ENCODE results near the gene KRT85.

Gene KRT85

DNA sequence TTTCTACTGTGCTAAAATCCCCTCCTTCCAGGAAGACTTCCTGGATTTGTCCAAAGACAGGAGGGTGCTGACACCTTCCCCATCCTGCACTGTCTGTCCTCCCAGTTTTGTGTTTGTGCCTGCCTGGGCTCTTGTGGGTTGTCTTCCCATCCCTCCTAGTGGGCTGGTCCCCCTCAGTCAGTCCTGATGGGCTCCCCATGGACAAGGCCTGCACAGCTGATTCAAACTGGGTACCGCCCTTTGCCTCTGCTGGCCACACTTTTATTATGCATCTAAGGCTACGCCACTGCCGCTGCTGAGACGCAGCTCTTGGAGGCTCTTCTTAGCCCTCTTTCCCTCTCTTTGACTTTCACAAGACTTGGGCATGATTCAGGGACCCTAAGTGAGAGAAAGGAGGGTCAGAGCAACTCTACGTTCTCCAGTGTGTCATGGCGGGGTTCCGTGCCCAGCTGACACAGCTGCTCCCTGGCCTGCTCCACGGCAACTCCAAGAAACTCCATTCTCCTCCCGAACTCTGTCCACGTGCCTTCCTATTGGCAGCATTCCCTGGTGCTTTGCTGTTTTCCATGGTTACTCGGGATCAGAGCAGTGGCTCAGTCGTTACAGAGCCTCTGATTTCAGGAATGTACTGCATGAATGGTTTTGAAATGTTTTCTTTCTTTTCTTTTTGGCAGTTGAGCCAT is 3.8 kb upstream of the KRT85 start:
- H3K27ac ChIP-seq (ENCODE audit: extremely low read depth, low read depth, low read length), result no peak overlapping the region
- TF ChIP-seq GLIS2 (tag by site-specific recombination; IDR thresholded peaks at IDR 0.05) (no peak), INSM2 (tag by site-specific recombination; IDR thresholded peaks at IDR 0.05) (no peak), GLI4 (tag by site-specific recombination; IDR thresholded peaks at IDR 0.05) (no peak), KLF7 (tag by site-specific recombination; IDR thresholded peaks at IDR 0.05; ENCODE audit: borderline replicate concordance) (no peak), ZNF311 (tag by site-specific recombination; IDR thresholded peaks at IDR 0.05; ENCODE audit: borderline replicate concordance) (no peak), ZNF184 (tag by site-specific recombination; IDR thresholded peaks at IDR 0.05) (no peak), ZNF677 (tag by site-specific recombination; IDR thresholded peaks at IDR 0.05) (no peak)
- TF ChIP-seq, protein P1, sequence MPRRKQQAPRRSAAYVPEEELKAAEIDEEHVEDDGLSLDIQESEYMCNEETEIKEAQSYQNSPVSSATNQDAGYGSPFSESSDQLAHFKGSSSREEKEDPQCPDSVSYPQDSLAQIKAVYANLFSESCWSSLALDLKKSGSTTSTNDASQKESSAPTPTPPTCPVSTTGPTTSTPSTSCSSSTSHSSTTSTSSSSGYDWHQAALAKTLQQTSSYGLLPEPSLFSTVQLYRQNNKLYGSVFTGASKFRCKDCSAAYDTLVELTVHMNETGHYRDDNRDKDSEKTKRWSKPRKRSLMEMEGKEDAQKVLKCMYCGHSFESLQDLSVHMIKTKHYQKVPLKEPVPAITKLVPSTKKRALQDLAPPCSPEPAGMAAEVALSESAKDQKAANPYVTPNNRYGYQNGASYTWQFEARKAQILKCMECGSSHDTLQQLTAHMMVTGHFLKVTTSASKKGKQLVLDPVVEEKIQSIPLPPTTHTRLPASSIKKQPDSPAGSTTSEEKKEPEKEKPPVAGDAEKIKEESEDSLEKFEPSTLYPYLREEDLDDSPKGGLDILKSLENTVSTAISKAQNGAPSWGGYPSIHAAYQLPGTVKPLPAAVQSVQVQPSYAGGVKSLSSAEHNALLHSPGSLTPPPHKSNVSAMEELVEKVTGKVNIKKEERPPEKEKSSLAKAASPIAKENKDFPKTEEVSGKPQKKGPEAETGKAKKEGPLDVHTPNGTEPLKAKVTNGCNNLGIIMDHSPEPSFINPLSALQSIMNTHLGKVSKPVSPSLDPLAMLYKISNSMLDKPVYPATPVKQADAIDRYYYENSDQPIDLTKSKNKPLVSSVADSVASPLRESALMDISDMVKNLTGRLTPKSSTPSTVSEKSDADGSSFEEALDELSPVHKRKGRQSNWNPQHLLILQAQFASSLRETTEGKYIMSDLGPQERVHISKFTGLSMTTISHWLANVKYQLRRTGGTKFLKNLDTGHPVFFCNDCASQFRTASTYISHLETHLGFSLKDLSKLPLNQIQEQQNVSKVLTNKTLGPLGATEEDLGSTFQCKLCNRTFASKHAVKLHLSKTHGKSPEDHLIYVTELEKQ (tag by site-specific recombination; IDR thresholded peaks at IDR 0.05; ENCODE audit: borderline replicate concordance), result no peak
- no peak overlapping the region for H3K4me3 ChIP-seq (ENCODE audit: low read depth, low read length)
- no peaks in the 10 kb centered on the region for H3K4me1 ChIP-seq (ENCODE audit: control insufficient read depth, insufficient read depth, low read length)
- no peaks in the 10 kb centered on the region for H3K36me3 ChIP-seq (ENCODE audit: control insufficient read depth in 2 of 2, insufficient read depth in 1 of 2, low read length in 2 of 2)
- ChIA-PET POLR2A (no interaction called here), CTCF (interaction anchor here (0.7 to 10.0 kb wide), 20 partner anchors 11 to 514 kb away, joined by 3 to 200 read pairs (median 6); no protein-coding TSS in a partner anchor)
- no peaks in the 10 kb centered on the region for H3K9me3 ChIP-seq (ENCODE audit: control insufficient read depth, insufficient read depth, low read depth, low read length)

DNA sequence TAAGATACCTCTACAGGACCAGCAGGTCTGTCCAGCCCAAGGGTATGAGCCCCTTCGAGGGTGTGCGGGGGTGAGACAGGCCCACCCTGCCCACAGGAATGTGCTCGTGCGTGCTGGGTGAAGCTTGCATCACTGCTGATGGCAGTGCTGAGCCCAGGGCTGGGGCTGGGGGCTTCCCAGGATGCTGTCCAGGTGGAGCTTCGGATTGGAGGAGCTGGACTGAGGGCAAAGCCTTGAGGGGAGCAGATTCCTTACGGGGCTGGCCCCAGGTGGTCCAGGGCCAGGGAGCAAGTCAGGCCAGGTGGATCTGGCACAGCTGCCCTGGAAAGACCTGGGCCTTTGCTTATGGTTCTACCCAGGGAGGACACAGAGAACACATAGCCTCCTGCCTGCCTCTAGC is 2.5 kb upstream of the KRT85 start:
- Histone ChIP-seq H3K9me3 (ENCODE audit: control insufficient read depth, insufficient read depth, low read depth, low read length) (no peaks in the 10 kb centered on the region), H3K27ac (ENCODE audit: extremely low read depth, low read depth, low read length) (no peak overlapping the region), H3K4me1 (ENCODE audit: control insufficient read depth, insufficient read depth, low read length) (no peaks in the 10 kb centered on the region), H3K4me3 (ENCODE audit: low read depth, low read length) (no peak overlapping the region), H3K36me3 (ENCODE audit: control insufficient read depth in 2 of 2, insufficient read depth in 1 of 2, low read length in 2 of 2) (no peaks in the 10 kb centered on the region)
- ChIA-PET POLR2A (interaction anchor here (0.7 kb wide), 1 partner anchor 216 kb away, joined by 4 read pairs; no protein-coding TSS in a partner anchor), CTCF (interaction anchor here (0.5 to 10.0 kb wide), 14 partner anchors 9 to 617 kb away, joined by 3 to 200 read pairs (median 3); no protein-coding TSS in a partner anchor)
- no peak for TF ChIP-seq ZNF23 (tag by site-specific recombination; IDR thresholded peaks at IDR 0.05; ENCODE audit: borderline replicate concordance)
- no peak for TF ChIP-seq IKZF3 (tag by site-specific recombination; IDR thresholded peaks at IDR 0.05)
- no peak for TF ChIP-seq BCL6B (tag by site-specific recombination; IDR thresholded peaks at IDR 0.05)
- no peak for TF ChIP-seq ZNF394 (tag by site-specific recombination; IDR thresholded peaks at IDR 0.05; ENCODE audit: borderline replicate concordance)
- no peak for TF ChIP-seq HIC1 (tag by site-specific recombination; IDR thresholded peaks at IDR 0.05)
